H9 (cell line): ENCODE data around the gene SF3A2. TPM values are rescaled to one million over a fixed set of nuclear protein-coding genes. Genes with fewer than 3 reads are reported as not detected.
A peak's percentile ranks its signal among the peaks of the same experiment; 100 is the strongest.

Experiments
- DNase-seq: peaks from one replicate; pipeline ENCODE4 v3.0.0-alpha.2; 2017
- H2AFZ ChIP-seq: one replicate; pipeline ENCODE4 v1.6.1; 2013; ENCODE audit warnings: mild to moderate bottlenecking, low read length, control low read depth, moderate library complexity
- H2AK5ac ChIP-seq: 2 replicates; pipeline ENCODE4 v1.6.1; 2013; ENCODE audit warnings: low read length, control low read depth, mixed read lengths; ENCODE audit not compliant: insufficient read length
- H2BK120ac ChIP-seq: one replicate; pipeline ENCODE4 v1.6.1; 2013; ENCODE audit warnings: low read depth, mild to moderate bottlenecking, low read length, control low read depth, inconsistent platforms; ENCODE audit not compliant: poor library complexity, severe bottlenecking
- H2BK12ac ChIP-seq: 2 replicates; pipeline ENCODE4 v1.6.1; 2013; ENCODE audit warnings: low read length, control low read depth, mixed read lengths, low read depth; ENCODE audit not compliant: insufficient read length
- H2BK15ac ChIP-seq: 2 replicates; pipeline ENCODE4 v1.6.1; 2013; ENCODE audit warnings: low read depth, low read length, control low read depth
- H2BK20ac ChIP-seq: one replicate; pipeline ENCODE4 v1.6.1; 2013; ENCODE audit warnings: low read depth, mild to moderate bottlenecking, low read length, control low read depth, inconsistent platforms; ENCODE audit not compliant: poor library complexity, severe bottlenecking
- H2BK5ac ChIP-seq: 2 replicates; pipeline ENCODE4 v1.6.1; 2013; ENCODE audit warnings: low read length, control low read depth, mixed read lengths; ENCODE audit not compliant: insufficient read length
- H3K14ac ChIP-seq: 2 replicates; pipeline ENCODE4 v1.6.1; 2013; ENCODE audit warnings: low read length, control low read depth; ENCODE audit not compliant: insufficient read depth
- H3K18ac ChIP-seq: 2 replicates; pipeline ENCODE4 v1.6.1; 2013; ENCODE audit warnings: low read depth, mild to moderate bottlenecking, mixed read lengths, low read length, control low read depth; ENCODE audit not compliant: insufficient read length
- H3K23ac ChIP-seq: 2 replicates; pipeline ENCODE4 v1.6.1; 2013; ENCODE audit warnings: low read length, control low read depth, mixed read lengths, low read depth; ENCODE audit not compliant: insufficient read length
- H3K23me2 ChIP-seq: 2 replicates; pipeline ENCODE4 v1.6.1; 2013; ENCODE audit warnings: low read depth, mild to moderate bottlenecking, mixed read lengths, low read length, control low read depth; ENCODE audit not compliant: insufficient read length, poor library complexity, severe bottlenecking
- H3K27ac ChIP-seq: 2 replicates; pipeline ENCODE4 v1.5.1; 2013; ENCODE audit warnings: low read length, control low read depth, mixed read lengths, low read depth; ENCODE audit not compliant: insufficient read length
- H3K27me3 ChIP-seq: 2 replicates; pipeline ENCODE4 v1.6.1; 2013; ENCODE audit warnings: low read length, control low read depth, inconsistent platforms; ENCODE audit not compliant: insufficient read depth
- H3K4ac ChIP-seq: 2 replicates; pipeline ENCODE4 v1.6.1; 2013; ENCODE audit warnings: low read depth, mild to moderate bottlenecking, control low read depth, inconsistent platforms, low read length, moderate library complexity
- H3K4me1 ChIP-seq: 2 replicates; pipeline ENCODE4 v1.6.1; 2013; ENCODE audit warnings: low read length, control low read depth, inconsistent platforms; ENCODE audit not compliant: insufficient read depth
- H3K4me2 ChIP-seq: 2 replicates; pipeline ENCODE4 v1.6.1; 2013; ENCODE audit warnings: low read length, control low read depth, mixed read lengths; ENCODE audit not compliant: insufficient read length, insufficient read depth
- H3K56ac ChIP-seq: 2 replicates; pipeline ENCODE4 v1.6.1; 2013; ENCODE audit warnings: low read depth, mild to moderate bottlenecking, mixed read lengths, low read length, control low read depth; ENCODE audit not compliant: insufficient read length
- H3K79me1 ChIP-seq: 2 replicates; pipeline ENCODE4 v1.6.1; 2013; ENCODE audit warnings: low read depth, mild to moderate bottlenecking, moderate library complexity, low read length, control low read depth, inconsistent platforms; ENCODE audit not compliant: insufficient read depth, poor library complexity, severe bottlenecking
- H3K79me2 ChIP-seq: 2 replicates; pipeline ENCODE4 v1.6.1; 2013; ENCODE audit warnings: low read length, control low read depth, inconsistent platforms; ENCODE audit not compliant: insufficient read depth
- H3K9ac ChIP-seq: 2 replicates; pipeline ENCODE4 v1.6.1; 2013; ENCODE audit warnings: low read length, control low read depth, mixed read lengths; ENCODE audit not compliant: insufficient read length; ENCODE audit errors: extremely low read depth
- H3K9me3 ChIP-seq: one replicate; pipeline ENCODE4 v1.6.1; 2013; ENCODE audit warnings: low read depth, low read length, inconsistent platforms; ENCODE audit not compliant: control insufficient read depth
- H3T11ph ChIP-seq: one replicate; pipeline ENCODE4 v1.6.1; 2013; ENCODE audit warnings: mild to moderate bottlenecking, low read length, control low read depth, inconsistent platforms
- H4K20me1 ChIP-seq: one replicate; pipeline ENCODE4 v1.6.1; 2013; ENCODE audit not compliant: control insufficient read depth, insufficient read length, insufficient read depth
- H4K5ac ChIP-seq: 2 replicates; pipeline ENCODE4 v1.6.1; 2013; ENCODE audit warnings: low read depth, mild to moderate bottlenecking, mixed read lengths, low read length, control low read depth; ENCODE audit not compliant: insufficient read length
- H4K8ac ChIP-seq: replicated peaks from 2 replicates; pipeline ENCODE4 v1.6.1; 2013; ENCODE audit warnings: low read length, control low read depth, mixed read lengths, low read depth; ENCODE audit not compliant: insufficient read length
- H4K91ac ChIP-seq: 2 replicates; pipeline ENCODE4 v1.6.1; 2013; ENCODE audit warnings: low read depth, mild to moderate bottlenecking, moderate library complexity, mixed read lengths, low read length, control low read depth; ENCODE audit not compliant: insufficient read length
- H3K27ac Mint-ChIP-seq, 3 experiments: 2 replicates in 2 of 3; 3 replicates in 1 of 3; pipeline ENCODE4 v1.8.0; 2020 to 2021; ENCODE audit warnings: mixed read lengths in 3 of 3, mild to moderate bottlenecking in 1 of 3, moderate library complexity in 1 of 3
- H3K27me3 Mint-ChIP-seq: 2 replicates; pipeline ENCODE4 v1.8.0; 2021; ENCODE audit warnings: low read depth, mild to moderate bottlenecking, moderate library complexity, mixed read lengths
- H3K36me3 Mint-ChIP-seq, 3 experiments: 2 replicates in 2 of 3; 3 replicates in 1 of 3; pipeline ENCODE4 v1.8.0; 2020 to 2021; ENCODE audit warnings: low read depth in 3 of 3, mixed read lengths in 3 of 3; ENCODE audit not compliant: insufficient read depth in 1 of 3
- H3K4me1 Mint-ChIP-seq, 2 experiments: 2 replicates each; pipeline ENCODE4 v1.8.0; 2020; ENCODE audit warnings: mixed read lengths in 2 of 2
- H3K4me3 Mint-ChIP-seq, 2 experiments: 2 replicates in 1 of 2; 3 replicates in 1 of 2; pipeline ENCODE4 v1.8.0; 2020 to 2021; ENCODE audit warnings: mild to moderate bottlenecking in 2 of 2, mixed read lengths in 2 of 2, moderate library complexity in 1 of 2
- H3K9me3 Mint-ChIP-seq, 2 experiments: 2 replicates in 1 of 2; 3 replicates in 1 of 2; pipeline ENCODE4 v1.8.0; 2020; ENCODE audit warnings: mild to moderate bottlenecking in 2 of 2, mixed read lengths in 2 of 2, moderate library complexity in 1 of 2
- CTCF ChIP-seq: fragments of 200-600 bp; sonication (generic); conservative IDR thresholded peaks from 3 replicates; pipeline ENCODE4 v1.8.0; 2021; ENCODE audit warnings: antibody characterized with exemption, mild to moderate bottlenecking
- WGBS: extraction: QIAGEN DNeasy Blood & Tissue Kit; methylation state at CpG from one replicate; pipeline ENCODE4 v1.1.7; 2013; ENCODE audit warnings: missing lambda C conversion rate, low lambda C conversion rate, mixed read lengths; ENCODE audit not compliant: insufficient read length; ENCODE audit errors: extremely low coverage; 5-methylcytosine and 5-hydroxymethylcytosine counted together
- total RNA-seq: library from RNA; stranded (reverse); gene quantifications from 2 replicates; pipeline ENCODE4 v1.2.1, GENCODE V29; 2021

The SF3A2 gene
- total RNA-seq, 1 experiment from 2014 or later, result 166 TPM

GRCh38 chr19:2268861-2269243 is 32.2 kb downstream of the SF3A2 start:
- peak overlapping the region; percentile 91 to 97 for H3K4me3 Mint-ChIP-seq
- H4K5ac ChIP-seq, result no peak overlapping the region
- H3K36me3 Mint-ChIP-seq, result peaks cover 12 to 32% (median 19%) of the 10 kb centered on the region in 3 experiments
- H3K27me3 Mint-ChIP-seq, result peaks cover 8% of the 10 kb centered on the region
- no peak overlapping the region for H3K27ac ChIP-seq
- H3K14ac ChIP-seq, result 0 out of 2 replicates have a peak overlapping the region, but pooled peaks have one; percentile 75
- no peak overlapping the region for H4K8ac ChIP-seq
- H3K79me1 ChIP-seq, result no peaks in the 10 kb centered on the region
- H3K9me3 ChIP-seq, result no peaks in the 10 kb centered on the region
- no peak overlapping the region for H2AFZ ChIP-seq
- H3K4me1 Mint-ChIP-seq, result peaks cover 13 to 26% of the 10 kb centered on the region in 2 experiments
- H3K9me3 Mint-ChIP-seq, result no peaks in the 10 kb centered on the region; a peak in 3 of 5 replicates
- H2AK5ac ChIP-seq, result no peak overlapping the region
- H3K23me2 ChIP-seq, result peaks cover 4% of the 10 kb centered on the region
- no peak overlapping the region for H3K56ac ChIP-seq
- no peak for TF ChIP-seq CTCF
- 0 out of 2 replicates have a peak, but pooled peaks cover 2% of the 10 kb centered on the region for H3K4me1 ChIP-seq
- no peak overlapping the region for H2BK20ac ChIP-seq
- no peak overlapping the region; a peak in 1 of 7 replicates for H3K27ac Mint-ChIP-seq
- no peak overlapping the region for H2BK5ac ChIP-seq
- H2BK12ac ChIP-seq, result no peak overlapping the region
- no peak overlapping the region for H2BK120ac ChIP-seq
- no peak for DNase-seq
- H3K9ac ChIP-seq, result peak overlapping the region; percentile 74
- no peak overlapping the region for H2BK15ac ChIP-seq
- H3K27me3 ChIP-seq, result no peaks in the 10 kb centered on the region
- H3K4me2 ChIP-seq, result no peak overlapping the region
- H3K4ac ChIP-seq, result no peak overlapping the region
- H3K18ac ChIP-seq, result no peak overlapping the region
- H3T11ph ChIP-seq, result no peak overlapping the region
- peaks cover 24% of the 10 kb centered on the region; the same call in 1 of the 2 replicates for H3K79me2 ChIP-seq
- WGBS, result no CpG with 5 or more reads among the region's 19 CpGs
- no peak overlapping the region for H3K23ac ChIP-seq
- H4K20me1 ChIP-seq, result peaks cover 2% of the 10 kb centered on the region
- no peak overlapping the region for H4K91ac ChIP-seq
